GM19452 (cell line): ENCODE data around the gene AMPD3.
A peak's percentile ranks its signal among the peaks of the same experiment; 100 is the strongest.

Source experiments
- ATAC-seq: cut with Tn5 transposase; IDR thresholded peaks from one replicate; pipeline ENCODE4 v1.9.1; 2021; ENCODE audit not compliant: unreplicated experiment

The AMPD3 gene

GRCh38 chr11:10528121-10528520 lies 73.1 kb downstream of the AMPD3 start:
- no peak for ATAC-seq

- ATAC-seq, result no peak
These were observed 74.2 kb downstream of the AMPD3 start for GRCh38 chr11:10529279-10529678.

- no peak for ATAC-seq
These were observed 77.5 kb downstream of the AMPD3 start for GRCh38 chr11:10532526-10532925.

GRCh38 chr11:10533323-10533722 lies 78.3 kb downstream of the AMPD3 start:
- ATAC-seq, result no peak

GRCh38 chr11:10534316-10534715 lies 79.3 kb downstream of the AMPD3 start:
- ATAC-seq, result no peak

- ATAC-seq, result no peak
These were observed 82.5 kb downstream of the AMPD3 start for GRCh38 chr11:10537600-10537999.

GRCh38 chr11:10538924-10539323 lies 83.9 kb downstream of the AMPD3 start:
- ATAC-seq, result no peak

GRCh38 chr11:10539339-10539738 lies 84.3 kb downstream of the AMPD3 start:
- ATAC-seq, result no peak

- peak; percentile 29 for ATAC-seq
These were observed 85.5 kb downstream of the AMPD3 start for GRCh38 chr11:10540546-10540914.

- ATAC-seq, result peak; percentile 99
These were observed 86.0 kb downstream of the AMPD3 start, which contains the start of gene RNF141 for GRCh38 chr11:10540915-10541560. Gene RNF141, minus strand, starts transcription at chr11:10541187. Its CDS starts 7,029 bp downstream, at chr11:10534158.

- no peak for ATAC-seq
These were observed 86.5 kb downstream of the AMPD3 start for GRCh38 chr11:10541561-10541930.

- ATAC-seq, result no peak
These were observed 87.7 kb downstream of the AMPD3 start for GRCh38 chr11:10542776-10543175.

- ATAC-seq, result no peak
These were observed 88.7 kb downstream of the AMPD3 start for GRCh38 chr11:10543782-10544181.

GRCh38 chr11:10544491-10545465 lies 89.7 kb downstream of the AMPD3 start:
- ATAC-seq, result no peak

- no peak for ATAC-seq
These were observed 95.6 kb downstream of the AMPD3 start for GRCh38 chr11:10550503-10551289.

GRCh38 chr11:10551290-10551592 lies 96.2 kb downstream of the AMPD3 start:
- ATAC-seq, result no peak

- no peak for ATAC-seq
These were observed 96.8 kb downstream of the AMPD3 start for GRCh38 chr11:10551845-10552352.

GRCh38 chr11:10556590-10556989 lies 101.5 kb downstream of the AMPD3 start:
- ATAC-seq, result no peak
